Measurements from ENCODE around the gene FRMD3.
A peak's percentile ranks its signal among the peaks of the same experiment; 100 is the strongest.

FRMD3 gene

DNA sequence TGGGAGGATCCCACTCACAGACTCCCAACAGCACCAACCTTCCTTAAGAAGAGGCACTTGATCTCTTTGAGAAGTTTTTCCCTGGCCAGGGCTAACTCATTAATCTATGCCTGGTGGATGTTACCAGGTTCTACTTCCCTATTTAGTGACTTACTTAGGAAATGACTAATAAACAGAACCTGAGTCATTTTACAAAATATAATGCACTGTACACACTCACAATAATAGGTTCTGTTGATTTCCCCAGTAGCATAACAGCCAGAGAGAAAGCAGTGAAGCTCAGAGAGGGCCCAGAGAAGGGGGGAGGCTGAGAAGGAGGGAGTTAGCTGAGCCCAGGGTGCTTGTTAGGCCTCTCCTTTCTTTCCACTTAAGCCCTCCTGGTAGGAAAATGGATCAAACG lies 27.1 kb downstream of the FRMD3 start:
- H3K4me3 ChIP-seq (ENCODE audit: low read depth, low read length): no peak overlapping the region
- no peak overlapping the region for H3K4ac ChIP-seq (ENCODE audit: low read depth, low read length)
- H3K36me3 ChIP-seq (ENCODE audit: control insufficient read depth in 1 of 2, insufficient read depth in 2 of 2, low read length in 2 of 2): no peaks in the 10 kb centered on the region
- H3K18ac ChIP-seq (ENCODE audit: low read length): no peak overlapping the region
- H2BK5ac ChIP-seq (ENCODE audit: low read depth, low read length, poor library complexity): no peak overlapping the region
- H3K4me2 ChIP-seq (ENCODE audit: low read length): no peak overlapping the region
- H3K14ac ChIP-seq (ENCODE audit: low read length): no peak overlapping the region
- H3K9ac ChIP-seq (ENCODE audit: low read length): no peak overlapping the region
- no peak overlapping the region for H2BK12ac ChIP-seq (ENCODE audit: low read length)
- H4K91ac ChIP-seq (ENCODE audit: low read depth, low read length): no peak overlapping the region
- WGBS (ENCODE audit: extremely low coverage, insufficient coverage, insufficient read length): no CpG with 5 or more reads among the region's 1 CpG
- no peak overlapping the region for H3K27ac ChIP-seq (ENCODE audit: low read depth, low read length)
- H2BK120ac ChIP-seq (ENCODE audit: insufficient read depth, low read length, poor library complexity): no peak overlapping the region
- H4K8ac ChIP-seq (ENCODE audit: low read depth, low read length): no peak overlapping the region
- H3K23ac ChIP-seq (ENCODE audit: low read length): no peak overlapping the region
- H3K79me2 ChIP-seq (ENCODE audit: control insufficient read depth, insufficient read depth, low read length, poor library complexity): no peaks in the 10 kb centered on the region
- peak in 1 of 2 donors; percentile 2 for DNase-seq
- no peak overlapping the region for H2AFZ ChIP-seq (ENCODE audit: insufficient read depth, low read length, poor library complexity)
- H4K12ac ChIP-seq (ENCODE audit: low read depth, low read length): no peak overlapping the region
- peaks cover 0 to 2% of the 10 kb centered on the region in 2 experiments for H3K4me1 ChIP-seq (ENCODE audit: control insufficient read depth in 1 of 2, insufficient read depth in 2 of 2, low read length in 2 of 2)
- H3K27me3 ChIP-seq (ENCODE audit: insufficient read depth, low read length): no peaks in the 10 kb centered on the region
- H3K9me3 ChIP-seq (ENCODE audit: insufficient read depth, low read depth, low read length): peaks cover 4% of the 10 kb centered on the region
- H3K79me1 ChIP-seq (ENCODE audit: low read length): no peaks in the 10 kb centered on the region
- H2AK5ac ChIP-seq (ENCODE audit: low read length): no peak overlapping the region

GRCh38 chr9:83509402-83509801 lies 28.8 kb downstream of the FRMD3 start:
- H2BK12ac ChIP-seq (ENCODE audit: low read length): no peak overlapping the region
- H3K4me1 ChIP-seq (ENCODE audit: control insufficient read depth in 1 of 2, insufficient read depth in 2 of 2, low read length in 2 of 2): peaks cover 0 to 2% of the 10 kb centered on the region in 2 experiments
- peaks cover 2% of the 10 kb centered on the region for H3K9me3 ChIP-seq (ENCODE audit: insufficient read depth, low read depth, low read length)
- H3K27ac ChIP-seq (ENCODE audit: low read depth, low read length): no peak overlapping the region
- WGBS (ENCODE audit: extremely low coverage, insufficient coverage, insufficient read length): no CpG with 5 or more reads among the region's 8 CpGs
- no peak overlapping the region for H2AK5ac ChIP-seq (ENCODE audit: low read length)
- no peak overlapping the region for H3K9ac ChIP-seq (ENCODE audit: low read length)
- H3K18ac ChIP-seq (ENCODE audit: low read length): no peak overlapping the region
- H3K14ac ChIP-seq (ENCODE audit: low read length): no peak overlapping the region
- DNase-seq: no peak
- H2BK120ac ChIP-seq (ENCODE audit: insufficient read depth, low read length, poor library complexity): no peak overlapping the region
- no peak overlapping the region for H3K23ac ChIP-seq (ENCODE audit: low read length)
- no peak overlapping the region for H4K8ac ChIP-seq (ENCODE audit: low read depth, low read length)
- no peak overlapping the region for H4K12ac ChIP-seq (ENCODE audit: low read depth, low read length)
- no peak overlapping the region for H3K4ac ChIP-seq (ENCODE audit: low read depth, low read length)
- no peak overlapping the region for H3K4me2 ChIP-seq (ENCODE audit: low read length)
- H3K79me1 ChIP-seq (ENCODE audit: low read length): no peaks in the 10 kb centered on the region
- no peaks in the 10 kb centered on the region for H3K27me3 ChIP-seq (ENCODE audit: insufficient read depth, low read length)
- no peak overlapping the region for H3K4me3 ChIP-seq (ENCODE audit: low read depth, low read length)
- H4K91ac ChIP-seq (ENCODE audit: low read depth, low read length): no peak overlapping the region
- no peaks in the 10 kb centered on the region for H3K79me2 ChIP-seq (ENCODE audit: control insufficient read depth, insufficient read depth, low read length, poor library complexity)
- no peak overlapping the region for H2BK5ac ChIP-seq (ENCODE audit: low read depth, low read length, poor library complexity)
- H2AFZ ChIP-seq (ENCODE audit: insufficient read depth, low read length, poor library complexity): no peak overlapping the region
- no peaks in the 10 kb centered on the region for H3K36me3 ChIP-seq (ENCODE audit: control insufficient read depth in 1 of 2, insufficient read depth in 2 of 2, low read length in 2 of 2)

DNA sequence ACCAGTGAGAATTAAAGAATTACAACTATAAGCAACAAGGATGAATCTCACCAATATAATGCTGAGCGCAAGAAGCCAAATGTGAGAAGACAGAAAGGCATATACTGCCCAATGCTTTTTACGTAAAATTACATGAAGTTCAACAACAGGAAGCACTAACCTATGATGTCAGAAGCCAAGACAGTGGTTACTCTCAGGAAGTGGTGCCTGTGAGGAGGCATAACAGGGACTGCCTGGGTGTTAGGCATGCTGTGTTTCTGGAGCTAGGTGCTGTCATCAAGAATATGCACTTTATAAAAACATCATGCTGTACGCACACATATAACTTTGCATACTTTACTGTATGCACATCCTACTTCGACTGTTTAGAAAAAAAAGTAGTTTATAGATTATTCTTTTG lies 30.1 kb downstream of the FRMD3 start:
- no peak overlapping the region for H3K4me2 ChIP-seq (ENCODE audit: low read length)
- no peak overlapping the region for H3K4me3 ChIP-seq (ENCODE audit: low read depth, low read length)
- H3K9me3 ChIP-seq (ENCODE audit: insufficient read depth, low read depth, low read length): no peaks in the 10 kb centered on the region
- H3K27me3 ChIP-seq (ENCODE audit: insufficient read depth, low read length): no peaks in the 10 kb centered on the region
- no peaks in the 10 kb centered on the region for H3K36me3 ChIP-seq (ENCODE audit: control insufficient read depth in 1 of 2, insufficient read depth in 2 of 2, low read length in 2 of 2)
- H3K14ac ChIP-seq (ENCODE audit: low read length): no peak overlapping the region
- no peak overlapping the region for H3K27ac ChIP-seq (ENCODE audit: low read depth, low read length)
- H2BK120ac ChIP-seq (ENCODE audit: insufficient read depth, low read length, poor library complexity): no peak overlapping the region
- H3K18ac ChIP-seq (ENCODE audit: low read length): no peak overlapping the region
- no peak overlapping the region for H2AK5ac ChIP-seq (ENCODE audit: low read length)
- no peaks in the 10 kb centered on the region for H3K79me1 ChIP-seq (ENCODE audit: low read length)
- no peaks in the 10 kb centered on the region for H3K79me2 ChIP-seq (ENCODE audit: control insufficient read depth, insufficient read depth, low read length, poor library complexity)
- H4K12ac ChIP-seq (ENCODE audit: low read depth, low read length): no peak overlapping the region
- DNase-seq: no peak
- no peak overlapping the region for H4K8ac ChIP-seq (ENCODE audit: low read depth, low read length)
- no peak overlapping the region for H3K4ac ChIP-seq (ENCODE audit: low read depth, low read length)
- no peak overlapping the region for H2AFZ ChIP-seq (ENCODE audit: insufficient read depth, low read length, poor library complexity)
- no peak overlapping the region for H2BK12ac ChIP-seq (ENCODE audit: low read length)
- H3K23ac ChIP-seq (ENCODE audit: low read length): no peak overlapping the region
- peaks cover 0 to 2% of the 10 kb centered on the region in 2 experiments for H3K4me1 ChIP-seq (ENCODE audit: control insufficient read depth in 1 of 2, insufficient read depth in 2 of 2, low read length in 2 of 2)
- no CpG with 5 or more reads among the region's 4 CpGs for WGBS (ENCODE audit: extremely low coverage, insufficient coverage, insufficient read length)
- no peak overlapping the region for H4K91ac ChIP-seq (ENCODE audit: low read depth, low read length)
- no peak overlapping the region for H3K9ac ChIP-seq (ENCODE audit: low read length)
- H2BK5ac ChIP-seq (ENCODE audit: low read depth, low read length, poor library complexity): no peak overlapping the region

DNA sequence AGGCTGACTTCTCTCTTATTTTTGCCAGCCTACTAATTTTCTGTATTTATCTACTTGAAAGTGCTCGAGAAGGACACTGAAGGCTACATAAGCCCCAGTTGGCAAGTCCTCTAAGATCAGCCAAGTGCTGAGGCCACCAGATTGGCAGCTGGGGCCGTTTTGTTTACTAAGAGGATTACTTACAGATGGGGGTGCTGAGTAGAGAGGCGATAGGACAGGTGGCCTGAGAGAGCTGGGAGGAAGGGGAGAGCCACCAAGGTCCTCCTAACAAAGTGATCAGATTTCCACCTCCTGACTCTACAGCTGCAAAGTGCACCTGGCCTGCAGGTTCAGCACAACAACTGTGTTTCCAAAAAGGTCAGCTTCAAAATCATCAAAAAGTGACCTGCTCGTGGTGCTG lies 32.9 kb downstream of the FRMD3 start:
- DNase-seq: no peak
- peaks cover 0 to 2% of the 10 kb centered on the region in 2 experiments for H3K4me1 ChIP-seq (ENCODE audit: control insufficient read depth in 1 of 2, insufficient read depth in 2 of 2, low read length in 2 of 2)
- H3K18ac ChIP-seq (ENCODE audit: low read length): no peak overlapping the region
- no peak overlapping the region for H2BK120ac ChIP-seq (ENCODE audit: insufficient read depth, low read length, poor library complexity)
- H4K12ac ChIP-seq (ENCODE audit: low read depth, low read length): no peak overlapping the region
- no peak overlapping the region for H3K4me3 ChIP-seq (ENCODE audit: low read depth, low read length)
- no peaks in the 10 kb centered on the region for H3K79me1 ChIP-seq (ENCODE audit: low read length)
- H4K91ac ChIP-seq (ENCODE audit: low read depth, low read length): no peak overlapping the region
- H2BK5ac ChIP-seq (ENCODE audit: low read depth, low read length, poor library complexity): no peak overlapping the region
- H3K27ac ChIP-seq (ENCODE audit: low read depth, low read length): no peak overlapping the region
- H2BK12ac ChIP-seq (ENCODE audit: low read length): no peak overlapping the region
- no peaks in the 10 kb centered on the region for H3K36me3 ChIP-seq (ENCODE audit: control insufficient read depth in 1 of 2, insufficient read depth in 2 of 2, low read length in 2 of 2)
- H3K4me2 ChIP-seq (ENCODE audit: low read length): no peak overlapping the region
- no peak overlapping the region for H3K23ac ChIP-seq (ENCODE audit: low read length)
- no peaks in the 10 kb centered on the region for H3K27me3 ChIP-seq (ENCODE audit: insufficient read depth, low read length)
- H4K8ac ChIP-seq (ENCODE audit: low read depth, low read length): no peak overlapping the region
- no peak overlapping the region for H2AK5ac ChIP-seq (ENCODE audit: low read length)
- H3K4ac ChIP-seq (ENCODE audit: low read depth, low read length): no peak overlapping the region
- H3K9ac ChIP-seq (ENCODE audit: low read length): no peak overlapping the region
- no peaks in the 10 kb centered on the region for H3K9me3 ChIP-seq (ENCODE audit: insufficient read depth, low read depth, low read length)
- no peaks in the 10 kb centered on the region for H3K79me2 ChIP-seq (ENCODE audit: control insufficient read depth, insufficient read depth, low read length, poor library complexity)
- H2AFZ ChIP-seq (ENCODE audit: insufficient read depth, low read length, poor library complexity): no peak overlapping the region
- WGBS (ENCODE audit: extremely low coverage, insufficient coverage, insufficient read length): no CpG with 5 or more reads among the region's 4 CpGs
- H3K14ac ChIP-seq (ENCODE audit: low read length): no peak overlapping the region
